HG02852 (cell line): Measurements from ENCODE around the gene MBP.
"Not testable (repeated sequence)": the region's sequence is repeated elsewhere in the genome, so short reads cannot be mapped to it uniquely, and the experiment has no call there.

Experiments
- ATAC-seq: cut with Tn5 transposase; IDR thresholded peaks from one replicate; pipeline ENCODE4 v1.9.1; 2021; ENCODE audit warnings: mild to moderate bottlenecking, moderate library complexity; ENCODE audit not compliant: unreplicated experiment

The MBP gene

DNA sequence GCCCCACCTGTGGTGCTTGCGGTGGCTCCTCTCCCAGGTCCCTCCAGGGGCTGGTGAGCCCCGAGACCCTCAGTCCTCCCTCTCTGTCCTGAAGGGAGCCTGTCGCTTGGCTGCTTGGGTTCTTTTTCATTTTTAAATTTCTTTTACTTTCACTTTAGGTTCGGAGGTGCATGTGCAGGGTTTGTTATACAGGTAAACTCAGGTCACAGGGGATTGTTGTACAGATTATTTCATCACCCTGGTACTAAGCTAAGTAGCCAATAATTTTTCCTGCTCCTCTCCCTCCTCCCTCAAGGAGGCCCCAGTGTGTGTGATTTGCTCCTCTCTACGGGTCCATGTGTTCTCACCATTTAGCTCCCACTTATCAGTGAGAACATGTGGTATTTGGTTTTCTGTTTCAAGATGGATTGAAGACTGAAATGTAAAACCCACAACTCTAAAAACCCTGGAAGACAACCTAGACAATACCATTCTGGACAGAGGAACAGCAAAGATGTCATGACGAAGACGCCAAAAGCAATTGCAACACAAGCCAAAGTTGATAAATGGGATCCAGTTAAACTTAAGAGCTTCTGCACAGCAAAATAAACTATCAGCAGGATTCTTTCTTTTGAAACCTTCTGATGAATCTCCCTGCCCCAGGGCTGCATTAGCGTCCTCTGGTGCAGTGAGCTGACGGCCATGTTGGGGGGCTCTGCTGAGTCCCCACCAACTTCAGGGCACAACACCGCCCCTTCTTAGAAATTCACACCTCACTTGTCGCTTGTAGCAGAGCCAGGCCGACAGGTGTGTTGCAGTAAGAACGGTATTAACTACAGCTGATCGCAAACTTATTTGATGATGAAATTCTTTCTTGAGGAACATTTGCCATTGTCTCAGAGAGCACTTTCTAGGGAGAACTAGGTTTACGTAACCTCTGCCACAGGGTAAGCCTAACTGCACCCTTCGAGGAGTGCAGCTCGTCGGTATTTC, 174.9 kb downstream of the MBP start:
- no peak for ATAC-seq

DNA sequence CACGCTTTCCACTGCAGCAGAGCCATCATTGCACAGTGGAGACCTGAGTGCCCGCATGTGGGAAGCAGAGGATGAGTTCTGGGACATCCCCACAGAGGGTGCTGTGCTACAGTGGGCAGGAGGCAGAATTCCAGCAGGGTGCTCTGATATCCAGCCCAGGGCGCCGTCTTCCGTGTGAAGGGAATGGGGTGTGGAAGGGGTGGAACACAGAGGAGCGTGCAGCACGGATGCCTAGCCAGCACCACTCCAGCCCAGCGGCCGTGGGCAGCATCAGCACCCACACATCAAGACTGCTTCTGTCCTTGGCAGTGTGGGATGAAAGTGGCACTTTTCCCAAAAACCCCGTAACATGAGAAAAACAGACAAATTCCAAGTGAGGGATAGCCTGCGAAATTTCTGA, 175.9 kb downstream of the MBP start:
- ATAC-seq: no peak

DNA sequence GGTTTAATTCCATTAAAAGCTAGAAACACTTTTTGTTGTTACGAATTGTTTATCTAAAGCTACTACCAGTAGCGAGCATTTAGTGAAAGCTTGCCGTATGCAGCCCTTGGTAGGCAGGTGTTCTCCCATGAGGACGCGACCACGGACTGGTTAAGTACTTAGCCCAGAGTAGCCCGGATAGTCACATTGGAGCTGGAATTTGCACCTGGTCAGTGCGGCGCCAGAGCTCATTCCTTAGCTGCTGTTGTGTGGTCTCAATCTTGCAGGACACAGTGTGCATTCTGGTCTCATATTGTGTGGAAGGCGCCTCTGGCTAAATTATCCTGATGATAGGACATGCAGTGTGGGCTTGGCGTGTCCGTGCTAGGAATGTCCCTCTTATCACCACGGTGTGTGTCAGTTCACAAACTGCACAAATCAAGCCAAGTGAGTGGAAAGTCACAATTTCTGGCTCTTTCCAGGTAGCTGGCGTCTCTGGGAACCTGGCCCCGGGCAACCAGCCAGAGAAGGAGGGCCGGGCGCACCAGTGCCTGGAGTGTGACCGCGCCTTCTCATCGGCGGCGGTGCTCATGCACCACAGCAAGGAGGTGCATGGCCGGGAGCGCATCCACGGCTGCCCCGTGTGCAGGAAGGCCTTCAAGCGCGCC, 176.9 kb downstream of the MBP start:
- ATAC-seq: no peak

DNA sequence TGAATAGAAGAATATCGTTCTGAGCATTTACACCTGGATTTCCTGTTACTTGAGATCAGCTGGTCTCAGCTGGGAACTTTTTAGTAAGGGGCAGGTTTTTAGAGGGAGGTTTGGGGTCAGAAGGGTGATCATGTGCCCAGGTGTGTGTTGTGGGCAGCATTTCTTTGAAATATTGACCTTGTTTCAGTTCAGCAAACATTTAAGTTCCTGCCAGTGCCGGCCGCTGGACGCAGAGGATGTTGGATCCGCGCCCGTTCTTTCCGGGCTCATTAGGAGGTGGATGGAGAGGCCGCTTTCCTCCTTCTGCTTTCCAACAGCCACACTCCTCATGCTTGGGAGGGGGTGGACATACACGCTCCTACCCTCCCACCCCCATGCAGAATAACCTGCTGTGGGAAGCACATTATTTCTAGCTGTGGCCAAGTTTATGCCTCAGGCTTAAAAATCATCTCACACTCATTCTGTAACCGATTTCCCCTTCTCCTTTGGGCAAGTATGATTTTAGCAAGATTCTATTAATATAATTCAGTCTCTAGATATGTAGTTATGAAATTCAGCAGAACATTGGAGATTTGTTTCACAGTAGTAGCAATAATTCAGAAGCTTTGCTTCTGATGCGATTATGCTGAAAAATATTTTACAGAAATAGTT, 178.9 kb downstream of the MBP start:
- no peak for ATAC-seq

DNA sequence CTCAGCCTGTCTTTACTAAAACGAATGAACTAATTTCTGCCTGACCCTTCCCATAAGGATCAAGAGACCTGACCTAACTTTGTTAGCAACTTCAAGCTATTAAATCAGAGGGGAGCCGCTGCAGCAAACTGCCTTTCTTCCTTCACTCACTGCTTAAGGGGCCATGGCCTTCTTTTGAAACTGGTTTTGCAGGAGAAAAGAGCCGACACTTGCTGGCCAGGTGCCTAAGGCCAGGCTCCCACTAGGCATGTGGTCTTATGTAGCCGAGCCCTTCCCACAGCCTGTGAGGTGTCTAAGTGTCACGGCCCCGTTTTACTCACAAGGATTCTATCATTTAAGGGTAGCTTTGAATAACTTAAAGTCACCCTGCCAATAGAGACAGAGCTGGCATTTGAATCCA, 179.4 kb downstream of the MBP start:
- ATAC-seq: no peak

DNA sequence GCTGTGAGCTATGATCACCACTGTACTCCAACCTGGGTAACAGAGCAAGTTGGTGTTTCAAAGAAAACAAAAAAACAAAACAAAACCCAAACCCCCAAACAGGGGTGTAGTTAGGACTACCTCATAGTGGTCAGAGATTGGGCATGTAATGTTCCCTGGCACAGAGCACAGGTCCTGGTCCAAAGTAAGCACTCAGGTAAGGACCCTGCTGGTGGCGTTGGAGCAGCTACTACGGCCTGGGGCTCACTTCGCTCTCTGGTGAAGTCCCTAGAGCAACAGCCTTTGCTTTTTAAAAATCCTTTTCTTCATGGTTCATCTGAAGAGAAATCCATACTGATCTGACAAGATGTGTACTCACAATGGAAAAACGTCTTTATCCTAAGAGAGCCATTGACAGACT, 179.8 kb downstream of the MBP start:
- no peak for ATAC-seq

DNA sequence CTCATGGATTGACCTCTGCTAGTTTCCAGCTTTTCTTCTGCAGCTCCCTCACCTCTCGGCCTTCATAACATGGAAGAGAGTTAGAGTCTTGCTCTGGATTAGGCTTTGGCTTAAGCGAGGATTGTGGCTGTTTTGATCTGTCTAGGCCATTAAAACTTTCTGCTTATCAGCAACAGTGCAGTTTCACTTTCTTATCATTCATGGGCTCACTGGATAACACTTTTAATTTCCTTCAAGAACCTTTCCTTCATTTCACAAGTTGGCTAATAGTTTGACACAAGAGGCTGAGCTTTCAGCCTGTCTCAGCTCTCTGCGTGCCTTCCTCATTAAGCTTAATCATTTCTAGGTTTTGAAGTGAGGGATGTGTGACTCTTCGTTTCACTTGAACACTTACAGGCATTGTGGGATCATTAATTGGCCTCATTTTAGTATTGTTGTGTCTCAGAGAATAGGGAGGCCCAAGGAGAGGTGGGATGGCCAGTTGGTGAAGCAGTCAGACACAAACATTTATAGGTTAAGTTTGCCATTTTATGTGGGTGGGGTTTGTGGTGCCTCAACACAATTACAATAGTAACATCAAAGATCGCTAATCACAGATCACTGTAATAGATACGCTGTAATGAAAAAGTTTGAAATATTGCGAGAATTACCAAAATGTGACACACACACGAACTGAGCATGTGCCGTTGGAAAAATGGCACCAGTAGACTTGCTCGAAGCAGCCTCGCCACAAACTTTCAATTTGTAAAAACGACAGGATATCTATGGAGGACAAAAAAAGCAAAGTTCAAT, 180.9 kb downstream of the MBP start:
- ATAC-seq: no peak

DNA sequence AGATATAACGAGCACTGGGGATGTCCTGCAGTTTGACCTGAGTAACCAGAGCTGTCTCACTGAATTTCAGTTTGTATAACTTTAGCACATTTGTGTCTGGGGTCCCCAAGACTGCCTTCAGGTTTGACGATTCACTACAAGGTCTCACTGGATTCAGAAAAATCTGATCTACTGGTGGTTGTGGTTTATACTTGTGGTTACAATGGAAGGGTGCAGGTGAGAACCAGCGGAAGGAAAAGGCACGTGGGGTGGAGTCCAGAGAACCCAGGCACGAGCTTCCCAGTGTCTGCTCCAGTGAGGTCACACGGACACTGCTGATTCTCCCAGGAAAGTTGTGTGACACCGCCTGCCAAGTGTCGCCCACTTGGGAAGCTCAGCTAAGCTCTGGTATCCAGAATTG, 184.2 kb downstream of the MBP start:
- no peak for ATAC-seq

DNA sequence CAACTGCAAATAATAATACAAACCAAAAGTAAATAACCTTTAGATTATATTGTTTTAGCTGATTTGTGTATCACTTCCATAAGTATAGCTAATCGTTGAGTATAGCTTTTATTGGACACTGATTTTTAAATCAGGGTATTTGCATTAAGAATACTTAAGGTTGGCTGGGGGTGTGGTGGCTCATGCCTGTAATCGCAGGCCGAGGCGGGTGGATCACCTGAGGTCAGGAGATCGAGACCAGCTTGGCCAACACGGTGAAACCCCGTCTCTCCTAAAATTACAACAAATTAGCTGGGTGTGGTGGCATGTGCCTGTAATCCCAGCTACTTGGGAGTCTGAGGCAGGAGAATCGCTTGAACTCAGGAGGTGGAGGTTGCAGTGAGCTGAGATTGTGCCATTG, 188.2 kb downstream of the MBP start:
- not testable (repeated sequence) for ATAC-seq

DNA sequence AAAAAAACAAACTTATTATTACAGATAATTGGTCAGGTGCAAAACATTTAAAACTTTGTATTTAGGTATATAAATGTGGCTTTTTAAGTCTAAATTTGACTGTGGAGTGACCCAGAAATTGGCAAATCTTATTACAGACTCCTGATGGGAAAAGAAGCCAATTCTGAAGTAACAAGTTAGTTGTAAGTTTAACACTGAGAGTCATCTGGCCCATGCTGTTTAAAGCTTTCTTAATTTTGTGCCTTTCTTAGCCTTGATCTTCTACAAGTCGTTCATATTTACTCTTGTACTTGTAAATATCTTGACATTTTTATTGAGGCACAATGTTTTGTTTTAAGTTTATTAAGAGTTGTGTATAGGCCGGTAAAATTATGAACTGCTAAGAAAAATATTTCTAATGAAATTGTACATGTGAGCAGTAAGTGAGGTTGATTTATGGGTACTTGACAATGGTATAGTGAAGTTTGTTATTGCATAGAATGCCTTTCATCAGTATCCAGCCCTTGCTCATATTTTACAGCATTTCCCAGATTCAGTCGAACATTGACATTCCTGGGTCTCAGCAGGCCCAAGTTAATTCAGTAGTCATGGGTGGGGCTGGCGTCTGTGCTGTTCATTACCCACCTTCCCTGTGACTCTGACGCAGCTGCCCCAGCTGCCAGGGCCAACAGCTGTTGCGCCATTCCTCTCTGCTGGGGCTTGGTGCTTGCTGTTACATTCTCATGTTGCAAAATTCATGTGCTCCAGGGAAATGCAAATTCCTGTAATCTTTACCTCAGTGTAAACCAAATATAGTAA, 188.8 kb downstream of the MBP start:
- ATAC-seq: no peak

DNA sequence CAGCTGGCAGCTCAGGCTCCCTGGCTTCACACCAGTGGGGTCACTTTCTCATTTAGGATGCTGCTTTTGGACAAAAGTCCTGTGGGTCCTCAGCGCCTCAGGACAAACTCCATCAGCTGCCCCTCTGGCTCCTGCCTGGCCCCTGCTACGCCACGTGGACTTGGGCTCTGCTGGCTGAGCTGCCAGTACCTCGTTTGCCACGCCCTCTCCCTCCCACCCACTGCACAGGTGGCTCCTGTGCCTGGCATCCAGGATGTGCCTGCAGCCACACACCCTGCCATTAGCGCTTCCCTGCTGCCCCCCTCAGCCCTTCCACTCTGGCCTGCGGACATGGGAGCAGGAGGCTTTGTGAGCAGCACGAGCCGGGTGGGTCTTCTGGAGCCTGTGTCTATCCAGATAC, 191.3 kb downstream of the MBP start:
- no peak for ATAC-seq

DNA sequence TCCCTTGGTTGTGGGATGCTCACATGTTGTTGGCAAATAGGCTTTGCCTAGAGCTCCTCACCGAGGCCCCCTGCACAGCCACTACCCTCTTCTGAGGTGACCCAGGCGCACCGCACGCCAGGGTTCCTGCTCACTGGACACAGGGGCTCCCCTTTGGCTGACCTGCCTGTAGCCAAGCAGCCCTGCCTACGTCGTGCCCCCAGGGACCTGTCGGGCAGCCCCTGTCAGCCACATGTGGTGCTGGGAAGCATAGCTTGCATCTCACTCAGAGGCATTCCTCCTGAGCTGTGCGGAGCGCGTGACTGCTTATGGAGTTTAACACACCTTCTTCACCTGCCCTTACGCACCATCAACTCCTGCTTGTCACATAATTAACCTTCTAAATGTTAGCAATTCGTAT, 194.0 kb downstream of the MBP start:
- ATAC-seq: no peak

DNA sequence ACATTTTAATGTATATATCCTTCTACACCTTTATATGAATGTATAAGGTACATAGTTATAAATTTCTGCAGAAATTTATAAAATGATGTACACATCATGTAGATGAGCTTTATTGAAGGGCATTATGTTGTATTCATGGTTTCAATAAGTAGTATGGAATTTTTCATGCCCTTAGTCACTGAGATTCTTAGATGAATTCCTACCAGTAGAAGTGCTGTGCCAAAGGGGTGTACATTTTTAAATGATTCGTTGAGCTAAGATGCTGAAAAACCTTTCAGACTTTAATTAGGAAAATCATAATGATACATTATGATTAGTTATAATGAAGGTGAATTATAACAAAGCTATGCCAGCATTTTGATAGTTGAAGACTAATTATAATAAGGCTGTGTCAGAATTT, 195.0 kb downstream of the MBP start:
- no peak for ATAC-seq

DNA sequence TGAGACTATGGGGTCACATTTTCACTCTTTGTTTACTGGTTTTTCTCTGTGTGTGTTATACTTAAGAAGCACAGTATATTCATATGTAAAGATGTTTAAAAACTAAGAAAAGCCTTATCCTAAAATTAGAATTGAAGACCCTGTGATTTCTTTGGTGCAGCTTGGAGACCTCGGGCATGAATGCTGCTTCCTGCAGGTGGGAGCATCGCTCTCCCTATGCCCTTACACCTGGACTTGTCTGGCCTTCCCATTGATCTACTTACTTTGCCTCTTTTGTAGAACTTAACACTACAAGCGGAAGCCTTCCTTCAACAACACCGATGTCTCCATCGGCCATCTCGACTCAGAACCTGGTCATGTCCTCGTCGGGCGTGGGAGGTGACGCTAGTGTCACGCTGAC, 195.7 kb downstream of the MBP start:
- ATAC-seq: no peak

DNA sequence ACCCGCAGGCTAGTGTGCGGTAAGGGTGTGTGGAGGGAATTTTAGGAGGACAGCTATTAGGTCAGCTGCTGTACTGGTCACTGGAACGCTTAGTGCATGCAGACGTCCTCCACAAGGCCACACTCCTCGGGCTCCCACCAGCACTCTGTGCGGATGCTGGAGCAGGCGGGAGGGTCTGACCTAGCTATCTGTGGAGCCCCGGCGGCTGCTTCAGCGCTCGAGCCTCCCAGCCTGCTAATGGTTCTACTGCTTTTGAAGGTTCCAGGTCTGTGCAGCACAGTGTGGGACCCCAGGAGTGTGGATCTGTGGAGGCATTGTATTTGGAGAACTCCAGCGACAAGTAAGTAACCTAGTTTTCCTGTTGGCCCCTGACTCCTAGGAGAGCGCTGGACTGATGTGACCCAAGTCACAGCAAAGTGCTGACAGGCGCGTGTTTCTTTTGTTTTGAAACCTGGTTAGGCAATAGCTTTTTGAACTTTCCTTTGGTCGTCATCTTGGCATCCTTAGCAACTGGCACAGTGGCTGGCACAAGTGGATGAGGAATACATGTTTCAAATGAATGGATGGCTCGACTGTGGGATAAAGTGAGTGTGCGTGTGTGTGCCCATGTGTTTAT, 196.8 kb downstream of the MBP start:
- ATAC-seq: no peak

DNA sequence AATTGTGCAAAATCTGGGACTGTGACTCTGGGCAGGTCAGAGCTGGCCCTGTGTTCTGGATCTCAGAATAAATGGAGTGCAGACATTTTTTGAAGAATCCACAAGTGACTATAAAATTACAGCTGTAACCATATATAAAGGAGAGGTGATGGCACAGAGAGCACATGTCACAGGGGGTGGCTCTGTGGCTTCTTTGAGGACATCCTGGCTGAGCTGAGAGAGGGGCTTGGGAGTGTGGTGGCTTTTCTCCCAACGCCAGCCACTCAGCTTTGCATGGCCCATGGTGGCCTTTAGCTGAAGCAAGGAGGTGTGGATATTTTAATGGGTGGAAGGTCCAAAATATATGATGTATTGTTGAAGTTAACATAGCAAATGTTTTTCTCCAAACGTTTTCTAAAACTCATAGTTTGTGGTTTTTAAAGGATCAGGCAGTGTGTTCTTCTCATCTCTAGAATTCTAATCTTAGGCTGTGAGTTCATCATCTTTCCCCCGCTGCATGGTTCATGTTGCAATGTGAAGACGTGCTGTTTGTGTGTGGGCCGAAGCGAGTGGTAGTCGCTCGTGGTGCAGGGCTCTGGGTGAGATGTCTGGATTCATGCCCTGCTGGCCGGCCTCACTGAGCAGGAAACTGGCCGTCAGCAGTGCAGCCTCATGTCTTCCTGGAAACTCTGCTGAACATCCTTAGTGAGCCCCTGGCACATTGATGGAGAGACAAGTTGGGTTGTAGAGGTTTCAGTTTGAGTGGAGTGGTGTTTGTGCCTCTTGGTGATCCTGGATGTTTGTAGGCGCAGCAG, 200.4 kb downstream of the MBP start:
- no peak for ATAC-seq

DNA sequence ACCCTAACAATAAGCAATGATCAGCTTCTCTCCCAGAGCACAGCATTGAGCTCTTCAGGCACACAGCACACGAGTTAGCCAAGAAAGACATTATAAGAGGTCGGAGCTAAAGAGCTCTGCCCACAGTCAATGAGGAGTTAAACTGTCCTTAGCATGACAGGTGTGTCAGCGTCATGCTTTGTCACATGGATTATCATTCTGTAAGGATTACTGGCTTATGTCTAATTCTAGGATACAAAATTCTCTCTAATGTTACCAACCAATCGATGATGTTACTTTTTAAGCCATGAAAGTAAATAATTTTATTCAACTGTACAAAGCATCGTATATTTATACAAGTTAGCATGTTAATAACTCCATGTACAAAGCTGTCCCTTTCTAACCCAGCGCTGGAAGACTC, 201.4 kb downstream of the MBP start:
- no peak for ATAC-seq
